HEK293 (cell line): ENCODE results near the gene SORL1.

Experiments used
- CTCF ChIA-PET: fragments of 350-600 bp; formaldehyde crosslinking; extraction: SDS; loops from one replicate; lab custom pipeline; 2021; ENCODE audit warnings: antibody characterized with exemption; lab: Yijun Ruan, JAX
- POLR2A ChIA-PET: fragments of 300-600 bp; formaldehyde crosslinking; extraction: SDS; loops from one replicate; lab custom pipeline; 2020; ENCODE audit warnings: antibody characterized with exemption, inconsistent platforms; lab: Yijun Ruan, JAX
- H3K27ac ChIP-seq: fragments of 200-500 bp; sonication (Bioruptor generic); 2 replicates; pipeline ENCODE4 v1.5.1; 2014; ENCODE audit warnings: low read depth, low read length, control low read depth, inconsistent platforms; ENCODE audit errors: extremely low read depth
- H3K36me3 ChIP-seq, 2 experiments: fragments of 200-500 bp in 1 of 2; sonication (Bioruptor generic) in 1 of 2; 1 replicate in 1 of 2; 2 replicates in 1 of 2; pipeline ENCODE4 v1.5.1; 2014 to 2017; ENCODE audit warnings: inconsistent platforms in 2 of 2, low read length in 2 of 2; ENCODE audit not compliant: control insufficient read depth in 2 of 2, insufficient read depth in 1 of 2
- H3K4me1 ChIP-seq: fragments of 200-500 bp; sonication (Bioruptor generic); 2 replicates; pipeline ENCODE4 v1.5.1; 2014; ENCODE audit warnings: mild to moderate bottlenecking, low read length, inconsistent platforms; ENCODE audit not compliant: control insufficient read depth, insufficient read depth
- H3K4me3 ChIP-seq: 2 replicates; pipeline ENCODE4 v1.5.1; 2011; ENCODE audit warnings: low read depth, mild to moderate bottlenecking, control low read depth, low read length, moderate library complexity
- H3K9me3 ChIP-seq: fragments of 200-500 bp; sonication (Bioruptor generic); 2 replicates; pipeline ENCODE4 v1.5.1; 2014; ENCODE audit warnings: low read depth, low read length, inconsistent platforms; ENCODE audit not compliant: control insufficient read depth, insufficient read depth
- GLIS1 ChIP-seq: fragments of 450-650 bp; formaldehyde crosslinking; IDR thresholded peaks from 2 replicates; pipeline ENCODE4 v1.5.1; 2016; ENCODE audit warnings: missing biosample characterization, missing genetic modification characterization
- IKZF3 ChIP-seq: fragments of 450-650 bp; IDR thresholded peaks from 2 replicates; pipeline ENCODE4 v1.5.0; 2018; ENCODE audit warnings: missing biosample characterization, mild to moderate bottlenecking, missing genetic modification characterization, moderate library complexity
- PRDM6 ChIP-seq: fragments of 450-650 bp; formaldehyde crosslinking; IDR thresholded peaks from 2 replicates; pipeline ENCODE4 v1.5.1; 2017; ENCODE audit warnings: missing biosample characterization, missing genetic modification characterization
- SALL2 ChIP-seq: fragments of 450-650 bp; formaldehyde crosslinking; IDR thresholded peaks from 2 replicates; pipeline ENCODE4 v1.5.0; 2017; ENCODE audit warnings: missing biosample characterization, mild to moderate bottlenecking, missing genetic modification characterization, borderline replicate concordance
- SCRT2 ChIP-seq: fragments of 450-650 bp; formaldehyde crosslinking; IDR thresholded peaks from 2 replicates; pipeline ENCODE4 v1.5.1; 2016; ENCODE audit warnings: missing biosample characterization, missing genetic modification characterization
- ZBTB20 ChIP-seq: fragments of 450-650 bp; formaldehyde crosslinking; IDR thresholded peaks from 2 replicates; pipeline ENCODE4 v1.5.1; 2016; ENCODE audit warnings: missing biosample characterization, missing genetic modification characterization
- ZBTB7A ChIP-seq: fragments of 450-650 bp; formaldehyde crosslinking; IDR thresholded peaks from 2 replicates; pipeline ENCODE4 v1.5.1; 2016; ENCODE audit warnings: low read depth, missing biosample characterization, missing genetic modification characterization
- ZIC2 ChIP-seq: fragments of 450-650 bp; formaldehyde crosslinking; IDR thresholded peaks from 2 replicates; pipeline ENCODE4 v1.5.1; 2016; ENCODE audit warnings: missing biosample characterization, missing genetic modification characterization
- ZNF114 ChIP-seq: fragments of 450-650 bp; formaldehyde crosslinking; IDR thresholded peaks from 2 replicates; pipeline ENCODE4 v1.5.0; 2017; ENCODE audit warnings: missing biosample characterization, missing genetic modification characterization
- ZNF132 ChIP-seq: fragments of 450-650 bp; formaldehyde crosslinking; IDR thresholded peaks from 2 replicates; pipeline ENCODE4 v1.5.1; 2017; ENCODE audit warnings: missing biosample characterization, missing genetic modification characterization, borderline replicate concordance
- ZNF184 ChIP-seq: fragments of 450-650 bp; IDR thresholded peaks from 2 replicates; pipeline ENCODE4 v1.5.1; 2018; ENCODE audit warnings: missing biosample characterization, mild to moderate bottlenecking, missing genetic modification characterization
- ZNF214 ChIP-seq: fragments of 450-650 bp; formaldehyde crosslinking; IDR thresholded peaks from 2 replicates; pipeline ENCODE4 v1.5.1; 2017; ENCODE audit warnings: missing biosample characterization, mild to moderate bottlenecking, missing genetic modification characterization, borderline replicate concordance
- ZNF48 ChIP-seq: fragments of 450-650 bp; formaldehyde crosslinking; IDR thresholded peaks from 2 replicates; pipeline ENCODE4 v1.5.1; 2016; ENCODE audit warnings: missing biosample characterization, missing genetic modification characterization
- ZNF558 ChIP-seq: fragments of 450-650 bp; formaldehyde crosslinking; IDR thresholded peaks from 2 replicates; pipeline ENCODE4 v1.5.1; 2016; ENCODE audit warnings: missing biosample characterization, missing genetic modification characterization
- ZNF561 ChIP-seq: fragments of 450-650 bp; IDR thresholded peaks from 2 replicates; pipeline ENCODE4 v1.5.1; 2018; ENCODE audit warnings: missing biosample characterization, missing genetic modification characterization, borderline replicate concordance
- ZNF677 ChIP-seq: fragments of 450-650 bp; IDR thresholded peaks from 2 replicates; pipeline ENCODE4 v1.5.0; 2018; ENCODE audit warnings: missing biosample characterization, mild to moderate bottlenecking, missing genetic modification characterization, moderate library complexity
- ZNF843 ChIP-seq: fragments of 450-650 bp; formaldehyde crosslinking; IDR thresholded peaks from 2 replicates; pipeline ENCODE4 v1.5.1; 2016; ENCODE audit warnings: missing biosample characterization, missing genetic modification characterization
- ZSCAN4 ChIP-seq: fragments of 450-650 bp; formaldehyde crosslinking; IDR thresholded peaks from 2 replicates; pipeline ENCODE4 v1.5.1; 2017; ENCODE audit warnings: missing biosample characterization, missing genetic modification characterization

SORL1 gene

GRCh38 chr11:121421149-121421901, 30.8 kb upstream of the SORL1 start:
- ChIA-PET CTCF (interaction anchor here (1.2 kb wide), 1 partner anchor 103 kb away, joined by 4 read pairs; no protein-coding TSS in a partner anchor), POLR2A (no interaction called here)
- Histone ChIP-seq H3K4me3 (no peak overlapping the region), H3K36me3 (no peaks in the 10 kb centered on the region), H3K4me1 (no peaks in the 10 kb centered on the region; the same call in 1 of the 2 replicates), H3K9me3 (no peaks in the 10 kb centered on the region), H3K27ac (no peak overlapping the region)
- no peak for TF ChIP-seq ZSCAN4

GRCh38 chr11:121422675-121423074, 29.4 kb upstream of the SORL1 start:
- Histone ChIP-seq H3K4me3 (no peak overlapping the region), H3K36me3 (no peaks in the 10 kb centered on the region), H3K27ac (no peak overlapping the region), H3K9me3 (no peaks in the 10 kb centered on the region), H3K4me1 (no peaks in the 10 kb centered on the region)
- ChIA-PET POLR2A (no interaction called here), CTCF (interaction anchor here (0.5 to 0.8 kb wide), 3 partner anchors 157 to 1476 kb away, joined by 3 read pairs; no protein-coding TSS in a partner anchor)
- TF ChIP-seq ZNF48 (tag by site-specific recombination) (no peak), PRDM6 (tag by site-specific recombination) (no peak), ZBTB20 (tag by site-specific recombination) (no peak), ZNF114 (no peak), SALL2 (no peak), IKZF3 (tag by site-specific recombination) (no peak), ZNF132 (tag by site-specific recombination) (no peak), ZNF184 (no peak), ZNF561 (no peak), ZNF214 (tag by site-specific recombination) (no peak), ZNF558 (tag by site-specific recombination) (no peak), ZNF677 (tag by site-specific recombination) (no peak), SCRT2 (tag by site-specific recombination) (no peak), ZNF843 (tag by site-specific recombination) (no peak)

- Histone ChIP-seq H3K27ac (no peak overlapping the region), H3K36me3 (no peaks in the 10 kb centered on the region), H3K4me3 (no peak overlapping the region), H3K4me1 (peaks cover 3% of the 10 kb centered on the region; the same call in 1 of the 2 replicates), H3K9me3 (no peaks in the 10 kb centered on the region)
- CTCF ChIA-PET = no interaction called here
- POLR2A ChIA-PET = no interaction called here
- TF ChIP-seq ZBTB7A (no peak), ZIC2 (tag by site-specific recombination) (peak; percentile 75), GLIS1 (tag by site-specific recombination) (peak; percentile 53)
Observed at GRCh38 chr11:121425828-121426227, 26.3 kb upstream of the SORL1 start.
